GM19395 (cell line): Measurements from ENCODE around the gene USP15.
"Not testable (repeated sequence)": the region's sequence is repeated elsewhere in the genome, so short reads cannot be mapped to it uniquely, and the experiment has no call there.

ENCODE experiments used
- ATAC-seq: cut with Tn5 transposase; IDR thresholded peaks from one replicate; pipeline ENCODE4 v1.9.1; 2021; ENCODE audit warnings: mild to moderate bottlenecking, moderate library complexity; ENCODE audit not compliant: unreplicated experiment

Gene USP15

GRCh38 chr12:62319058-62319457 lies 58.9 kb downstream of the USP15 start:
- no peak for ATAC-seq

- ATAC-seq, result no peak
Observed at GRCh38 chr12:62320054-62320453, 59.9 kb downstream of the USP15 start.

- no peak for ATAC-seq
Observed at GRCh38 chr12:62323386-62323785, 63.2 kb downstream of the USP15 start.

GRCh38 chr12:62328296-62328921 lies 68.2 kb downstream of the USP15 start:
- no peak for ATAC-seq

GRCh38 chr12:62331306-62331705 lies 71.1 kb downstream of the USP15 start:
- peak; percentile 62 for ATAC-seq

- no peak for ATAC-seq
Observed at GRCh38 chr12:62332598-62332997, 72.4 kb downstream of the USP15 start.

GRCh38 chr12:62335057-62335456 lies 74.9 kb downstream of the USP15 start:
- no peak for ATAC-seq

- ATAC-seq, result no peak
Observed at GRCh38 chr12:62335796-62336195, 75.6 kb downstream of the USP15 start.

- not testable (repeated sequence) for ATAC-seq
Observed at GRCh38 chr12:62337643-62338042, 77.4 kb downstream of the USP15 start.

GRCh38 chr12:62342614-62343303 lies 82.6 kb downstream of the USP15 start:
- ATAC-seq, result not testable (repeated sequence)

- not testable (repeated sequence) for ATAC-seq
Observed at GRCh38 chr12:62343304-62344120, 83.3 kb downstream of the USP15 start.

GRCh38 chr12:62344731-62345556 lies 84.7 kb downstream of the USP15 start:
- ATAC-seq, result not testable (repeated sequence)

- no peak for ATAC-seq
Observed at GRCh38 chr12:62345667-62346066, 85.5 kb downstream of the USP15 start.

- no peak for ATAC-seq
Observed at GRCh38 chr12:62346817-62347216, 86.6 kb downstream of the USP15 start.

- no peak for ATAC-seq
Observed at GRCh38 chr12:62347922-62348650, 87.9 kb downstream of the USP15 start.

- no peak for ATAC-seq
Observed at GRCh38 chr12:62350554-62350953, 90.3 kb downstream of the USP15 start.

GRCh38 chr12:62351326-62351725 lies 91.1 kb downstream of the USP15 start:
- no peak for ATAC-seq

- ATAC-seq, result no peak
Observed at GRCh38 chr12:62361048-62361447, 100.8 kb downstream of the USP15 start.

- no peak for ATAC-seq
Observed at GRCh38 chr12:62363506-62363905, 103.3 kb downstream of the USP15 start.

- not testable (repeated sequence) for ATAC-seq
Observed at GRCh38 chr12:62364697-62365096, 104.5 kb downstream of the USP15 start.
